Common myeloid progenitor, CD34-positive (primary cell): ENCODE results near the gene E4F1.
A peak's percentile ranks its signal among the peaks of the same experiment; 100 is the strongest.

Experiments
- CTCF ChIA-PET: fragments of 350-600 bp; sonication (Branson Sonifier 250); formaldehyde crosslinking; loops from one replicate; lab custom pipeline; 2021; ENCODE audit warnings: antibody characterized with exemption; lab: Charles Lee
- POLR2A ChIA-PET: fragments of 350-600 bp; sonication (Branson Sonifier 250); formaldehyde crosslinking; loops from one replicate; lab custom pipeline; 2021; ENCODE audit warnings: antibody characterized with exemption; lab: Charles Lee
- DNase-seq, 3 donors: peaks; one replicate each; pipeline versions ENCODE4 v3.0.0 to v3.0.0-alpha.2; 2013
- H3K27ac ChIP-seq, 2 experiments: 1 replicate in 1 of 2; 2 replicates in 1 of 2; pipeline ENCODE4 v1.7.0; 2013; ENCODE audit warnings: inconsistent platforms in 2 of 2, low read length in 2 of 2, mild to moderate bottlenecking in 2 of 2, low read depth in 1 of 2, moderate library complexity in 1 of 2; ENCODE audit not compliant: severe bottlenecking in 2 of 2, insufficient read depth in 1 of 2, poor library complexity in 1 of 2
- H3K27me3 ChIP-seq, 5 experiments: replicated peaks in 2 of 5; 1 replicate in 3 of 5; 2 replicates in 2 of 5; pipeline versions ENCODE4 v1.6.1 to v1.7.0; 2013; ENCODE audit warnings: low read length in 4 of 5, mild to moderate bottlenecking in 2 of 5, moderate library complexity in 2 of 5, inconsistent platforms in 1 of 5; ENCODE audit not compliant: insufficient read depth in 5 of 5, control insufficient read depth in 4 of 5
- H3K36me3 ChIP-seq, 4 experiments: 1 replicate in 2 of 4; 2 replicates in 2 of 4; pipeline versions ENCODE4 v1.6.1 to v1.7.0; 2013; ENCODE audit warnings: low read length in 3 of 4, control low read depth in 1 of 4, mild to moderate bottlenecking in 1 of 4; ENCODE audit not compliant: control insufficient read depth in 4 of 4, insufficient read depth in 4 of 4
- H3K4me1 ChIP-seq, 4 experiments: 1 replicate in 3 of 4; 2 replicates in 1 of 4; pipeline versions ENCODE4 v1.6.1 to v1.7.1; 2013; ENCODE audit warnings: low read length in 3 of 4, mild to moderate bottlenecking in 3 of 4, control low read depth in 1 of 4, inconsistent platforms in 1 of 4, moderate library complexity in 1 of 4; ENCODE audit not compliant: control insufficient read depth in 4 of 4, insufficient read depth in 4 of 4; ENCODE audit errors: control extremely low read depth in 1 of 4
- H3K4me3 ChIP-seq, 7 experiments: 1 replicate in 4 of 7; 2 replicates in 3 of 7; pipeline versions ENCODE4 v1.5.1 to v1.7.0; 2013; ENCODE audit warnings: mild to moderate bottlenecking in 7 of 7, low read length in 6 of 7, moderate library complexity in 6 of 7, inconsistent platforms in 2 of 7, low read depth in 2 of 7, control low read depth in 1 of 7; ENCODE audit not compliant: insufficient read depth in 4 of 7, control insufficient read depth in 1 of 7; ENCODE audit errors: extremely low read depth in 1 of 7
- H3K9me3 ChIP-seq, 5 experiments: 1 replicate in 4 of 5; 2 replicates in 1 of 5; pipeline versions ENCODE4 v1.6.1 to v1.7.1; 2013; ENCODE audit warnings: low read length in 4 of 5, mild to moderate bottlenecking in 2 of 5, inconsistent platforms in 1 of 5, low read depth in 1 of 5, moderate library complexity in 1 of 5; ENCODE audit not compliant: control insufficient read depth in 4 of 5, insufficient read depth in 2 of 5; ENCODE audit errors: control extremely low read depth in 1 of 5
- WGBS: methylation state at CpG from one replicate; pipeline ENCODE4 v1.1.5; 2013; ENCODE audit not compliant: insufficient coverage; 5-methylcytosine and 5-hydroxymethylcytosine counted together

The E4F1 gene

GRCh38 chr16:2213817-2214718, 9.3 kb upstream of the E4F1 start:
- ChIA-PET CTCF (no interaction called here), POLR2A (interaction anchor here (0.6 to 1.8 kb wide), 2 partner anchors 9 to 241 kb away, joined by 3 to 5 read pairs; partner anchors contain the start of gene MLST8)
- peak in 2 of 3 donors; percentile 29 to 34 for DNase-seq
- WGBS = 2% methylated on average over 70 of the region's 98 CpGs
- H3K27me3 ChIP-seq = peaks cover 0 to 7% (median 0%) of the 10 kb centered on the region in 5 experiments
- H3K4me3 ChIP-seq = peak overlapping the region; percentile 35 to 92 (median 76)
- peaks cover 5 to 27% (median 20%) of the 10 kb centered on the region in 4 experiments for H3K4me1 ChIP-seq
- H3K27ac ChIP-seq = peak overlapping the region in 1 of 2 experiments; percentile 64
- H3K9me3 ChIP-seq = no peaks in the 10 kb centered on the region
- peaks cover 0 to 34% (median 15%) of the 10 kb centered on the region in 4 experiments for H3K36me3 ChIP-seq

- DNase-seq = no peak
- Histone ChIP-seq H3K9me3 (no peaks in the 10 kb centered on the region), H3K4me3 (peak within 1 kb of the TSS; percentile 56 to 92 (median 77)), H3K27me3 (peaks cover 0 to 7% (median 0%) of the 10 kb centered on the region in 5 experiments), H3K36me3 (peaks cover 0 to 28% (median 9%) of the 10 kb centered on the region in 4 experiments), H3K4me1 (peaks cover 5 to 27% (median 20%) of the 10 kb centered on the region in 4 experiments), H3K27ac (peak within 1 kb of the TSS in 1 of 2 experiments; percentile 82)
- CTCF ChIA-PET = no interaction called here
- 0% methylated on average over 41 of the region's 48 CpGs for WGBS
- POLR2A ChIA-PET = interaction anchor here (0.6 to 1.8 kb wide), 2 partner anchors 9 to 241 kb away, joined by 3 to 5 read pairs; partner anchors contain the start of gene MLST8
Measured at GRCh38 chr16:2214719-2214968, 8.7 kb upstream of the E4F1 start, which contains the start of gene PGP. Gene PGP, minus strand, starts transcription at chr16:2214840. Its CDS starts 63 bp downstream, at chr16:2214777.

- H3K4me3 ChIP-seq = no peak overlapping the region
- WGBS = 95% methylated on average over 3 of the region's 4 CpGs
- peaks cover 5 to 27% (median 20%) of the 10 kb centered on the region in 4 experiments for H3K4me1 ChIP-seq
- DNase-seq = no peak
- peaks cover 0 to 7% (median 0%) of the 10 kb centered on the region in 5 experiments for H3K27me3 ChIP-seq
- ChIA-PET CTCF (interaction anchor here (0.9 kb wide), 1 partner anchor 9 kb away, joined by 3 read pairs; no protein-coding TSS in a partner anchor), POLR2A (no interaction called here)
- peaks cover 0 to 17% (median 4%) of the 10 kb centered on the region in 4 experiments for H3K36me3 ChIP-seq
- no peaks in the 10 kb centered on the region for H3K9me3 ChIP-seq
- no peak overlapping the region for H3K27ac ChIP-seq
Measured at GRCh38 chr16:2216330-2216729, 7.1 kb upstream of the E4F1 start.

GRCh38 chr16:2223942-2224486, 623 bp downstream of the E4F1 start:
- WGBS = 15% methylated on average over 7 of the region's 22 CpGs
- Histone ChIP-seq H3K27me3 (no peaks in the 10 kb centered on the region), H3K4me3 (peak overlapping the region; percentile 77 to 97 (median 90)), H3K36me3 (peaks cover 0 to 24% (median 11%) of the 10 kb centered on the region in 4 experiments), H3K4me1 (peaks cover 0 to 15% (median 14%) of the 10 kb centered on the region in 4 experiments), H3K27ac (peak overlapping the region; percentile 74 to 90), H3K9me3 (no peaks in the 10 kb centered on the region)
- CTCF ChIA-PET = interaction anchor here (1.4 kb wide), 1 partner anchor 26 kb away, joined by 3 read pairs; no protein-coding TSS in a partner anchor
- POLR2A ChIA-PET = interaction anchor here (0.9 kb wide), 1 partner anchor 12 kb away, joined by 3 read pairs; no protein-coding TSS in a partner anchor
- peak; percentile 25 to 48 (median 38) for DNase-seq

- no peaks in the 10 kb centered on the region for H3K9me3 ChIP-seq
- no peak overlapping the region for H3K27ac ChIP-seq
- no peak overlapping the region for H3K4me3 ChIP-seq
- ChIA-PET POLR2A (no interaction called here), CTCF (interaction anchor here (1.0 to 1.9 kb wide), 4 partner anchors 10 to 86 kb away, joined by 5 to 7 read pairs (median 6); partner anchors contain the start of genes DNASE1L2 and ECI1)
- H3K36me3 ChIP-seq = peaks cover 3 to 47% (median 25%) of the 10 kb centered on the region in 4 experiments
- 94% methylated on average over 9 of the region's 9 CpGs for WGBS
- no peak for DNase-seq
- peaks cover 0 to 15% (median 14%) of the 10 kb centered on the region in 4 experiments for H3K4me1 ChIP-seq
- no peaks in the 10 kb centered on the region for H3K27me3 ChIP-seq
Measured at GRCh38 chr16:2226245-2226793, 2.9 kb downstream of the E4F1 start.

GRCh38 chr16:2226918-2227317, 3.5 kb downstream of the E4F1 start:
- ChIA-PET POLR2A (no interaction called here), CTCF (interaction anchor here (1.4 kb wide), 1 partner anchor 12 kb away, joined by 7 read pairs; no protein-coding TSS in a partner anchor)
- Histone ChIP-seq H3K4me1 (peaks cover 0 to 15% (median 14%) of the 10 kb centered on the region in 4 experiments), H3K27me3 (no peaks in the 10 kb centered on the region), H3K36me3 (peaks cover 5 to 53% (median 29%) of the 10 kb centered on the region in 4 experiments), H3K27ac (no peak overlapping the region), H3K9me3 (no peaks in the 10 kb centered on the region), H3K4me3 (no peak overlapping the region)
- DNase-seq = no peak
- WGBS = 97% methylated on average over 6 of the region's 6 CpGs
